PC-3 (cell line): ENCODE measurements around the gene PTPRN2.

Experiments
- EZH2 ChIP-seq: fragments of 300-600 bp; sonication (generic); IDR thresholded peaks from one replicate; pipeline ENCODE4 v1.6.1; 2017; ENCODE audit warnings: antibody characterized with exemption, mild to moderate bottlenecking, low read length; ENCODE audit not compliant: unreplicated experiment
- EZH2phosphoT487 ChIP-seq: fragments of 300-600 bp; sonication (generic); IDR thresholded peaks from 2 replicates; pipeline ENCODE4 v1.6.1; 2018; ENCODE audit warnings: mild to moderate bottlenecking, antibody characterized with exemption, low read length, borderline replicate concordance
- TF ChIP-seq, protein P1 (sequence below): fragments of 300-600 bp; sonication (generic); conservative IDR thresholded peaks from 2 replicates; pipeline ENCODE4 v1.5.1; 2017; ENCODE audit warnings: antibody characterized with exemption, low read depth, mild to moderate bottlenecking, low read length

DNA sequence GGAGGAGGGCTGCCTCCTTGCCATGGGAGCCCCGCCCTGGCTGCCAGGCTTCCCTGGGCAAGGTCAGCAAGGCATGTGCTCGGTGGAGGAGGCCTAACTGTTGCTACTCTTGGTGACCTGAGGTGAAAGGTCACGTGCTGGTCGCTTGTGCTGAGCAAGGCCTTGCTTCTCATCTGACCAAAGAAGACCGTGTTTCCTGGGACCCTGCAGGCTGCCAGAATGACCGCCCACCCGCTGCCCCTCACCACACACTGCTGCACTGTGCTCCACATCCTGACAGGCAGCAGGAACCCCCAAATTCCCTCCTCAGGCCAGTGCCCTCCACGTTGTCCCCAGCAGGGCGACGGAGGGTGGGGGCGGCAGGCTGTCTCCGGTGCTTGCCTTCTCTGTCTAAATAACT is 808.4 kb downstream of the PTPRN2 start:
- TF ChIP-seq, protein P1, sequence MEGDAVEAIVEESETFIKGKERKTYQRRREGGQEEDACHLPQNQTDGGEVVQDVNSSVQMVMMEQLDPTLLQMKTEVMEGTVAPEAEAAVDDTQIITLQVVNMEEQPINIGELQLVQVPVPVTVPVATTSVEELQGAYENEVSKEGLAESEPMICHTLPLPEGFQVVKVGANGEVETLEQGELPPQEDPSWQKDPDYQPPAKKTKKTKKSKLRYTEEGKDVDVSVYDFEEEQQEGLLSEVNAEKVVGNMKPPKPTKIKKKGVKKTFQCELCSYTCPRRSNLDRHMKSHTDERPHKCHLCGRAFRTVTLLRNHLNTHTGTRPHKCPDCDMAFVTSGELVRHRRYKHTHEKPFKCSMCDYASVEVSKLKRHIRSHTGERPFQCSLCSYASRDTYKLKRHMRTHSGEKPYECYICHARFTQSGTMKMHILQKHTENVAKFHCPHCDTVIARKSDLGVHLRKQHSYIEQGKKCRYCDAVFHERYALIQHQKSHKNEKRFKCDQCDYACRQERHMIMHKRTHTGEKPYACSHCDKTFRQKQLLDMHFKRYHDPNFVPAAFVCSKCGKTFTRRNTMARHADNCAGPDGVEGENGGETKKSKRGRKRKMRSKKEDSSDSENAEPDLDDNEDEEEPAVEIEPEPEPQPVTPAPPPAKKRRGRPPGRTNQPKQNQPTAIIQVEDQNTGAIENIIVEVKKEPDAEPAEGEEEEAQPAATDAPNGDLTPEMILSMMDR, result no peak
- no peak for TF ChIP-seq EZH2
- TF ChIP-seq EZH2phosphoT487, result no peak
